ENCODE measurements around the gene PEX3.
"Not testable (repeated sequence)": the region's sequence is repeated elsewhere in the genome, so short reads cannot be mapped to it uniquely, and the experiment has no call there.

The PEX3 gene

DNA sequence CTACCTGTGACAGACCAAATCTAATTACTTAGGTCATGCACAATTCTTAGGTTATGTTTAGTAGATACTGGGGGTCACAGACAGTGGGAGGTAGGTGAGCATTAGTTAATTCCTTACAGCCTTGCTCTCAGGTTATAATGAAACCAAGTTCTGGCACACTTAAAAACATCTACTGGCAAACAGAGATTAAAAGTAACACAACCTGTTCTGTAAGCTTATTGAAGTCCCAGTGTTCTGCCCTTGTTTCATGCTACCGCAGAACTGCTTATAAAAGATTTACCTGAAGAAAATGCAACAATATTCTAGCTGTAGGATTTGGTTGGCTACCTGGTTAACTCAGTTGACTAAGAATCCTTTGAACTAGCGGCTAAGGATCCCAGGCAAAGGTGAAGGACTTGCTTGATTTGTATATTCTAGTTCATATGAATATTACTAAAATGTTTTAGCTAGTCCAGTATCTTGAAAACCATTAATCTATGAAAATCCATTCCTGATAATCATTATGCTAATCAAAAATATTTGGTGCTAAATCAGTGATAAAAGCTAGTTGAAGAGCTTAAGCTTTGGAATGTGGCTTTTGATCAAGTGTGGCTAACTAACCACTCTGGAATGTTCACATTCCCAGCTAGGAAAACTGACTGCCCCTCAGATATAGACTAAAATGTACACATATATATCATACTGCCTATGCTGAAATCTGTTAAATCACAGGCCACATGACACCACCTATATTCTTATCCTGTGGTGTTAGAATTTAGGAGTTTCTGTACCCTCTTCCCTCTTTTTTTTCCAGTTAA, 7.2 kb downstream of the PEX3 start:
- in situ Hi-C loops (cut with MboI; ENCODE audit: low sequenced_read_pairs, unreplicated experiment), result no loop called here
- no peak for DNase-seq (ENCODE audit: low spot score)
- TF ChIP-seq CTCF (IDR thresholded peaks at IDR 0.05; ENCODE audit: borderline replicate concordance, control extremely low read depth, extremely low read depth, insufficient read depth, missing control alignments), result no peak

GRCh38 chr6:143465546-143465945, 14.9 kb downstream of the PEX3 start:
- no peak for TF ChIP-seq CTCF (IDR thresholded peaks at IDR 0.05; ENCODE audit: borderline replicate concordance, control extremely low read depth, extremely low read depth, insufficient read depth, missing control alignments)
- no peak for DNase-seq (ENCODE audit: low spot score)
- in situ Hi-C loops (cut with MboI; ENCODE audit: low sequenced_read_pairs, unreplicated experiment), result no loop called here

GRCh38 chr6:143468026-143468425, 17.4 kb downstream of the PEX3 start:
- in situ Hi-C loops (cut with MboI; ENCODE audit: low sequenced_read_pairs, unreplicated experiment), result no loop called here
- no peak for TF ChIP-seq CTCF (IDR thresholded peaks at IDR 0.05; ENCODE audit: borderline replicate concordance, control extremely low read depth, extremely low read depth, insufficient read depth, missing control alignments)
- DNase-seq (ENCODE audit: low spot score), result no peak

DNA sequence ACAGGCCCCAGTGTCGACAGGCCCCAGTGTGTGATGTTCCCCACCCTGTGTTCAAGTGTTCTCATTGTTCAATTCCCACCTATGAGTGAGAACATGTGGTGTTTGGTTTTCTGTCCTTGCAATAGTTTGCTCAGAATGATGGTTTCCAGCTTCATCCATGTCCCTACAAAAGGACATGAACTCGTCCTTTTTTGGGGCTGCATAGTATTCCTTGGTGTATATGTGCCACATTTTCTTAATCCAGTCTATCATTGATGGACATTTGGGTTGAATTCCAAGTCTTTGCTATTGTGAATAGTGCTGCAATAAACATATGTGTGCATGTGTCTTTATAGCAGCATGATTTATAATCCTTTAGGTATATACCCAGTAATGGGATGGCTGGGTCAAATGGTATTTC, 18.2 kb downstream of the PEX3 start:
- DNase-seq (ENCODE audit: low spot score); in situ Hi-C loops (cut with MboI; ENCODE audit: low sequenced_read_pairs, unreplicated experiment): not testable (repeated sequence)

- TF ChIP-seq CTCF (IDR thresholded peaks at IDR 0.05; ENCODE audit: borderline replicate concordance, control extremely low read depth, extremely low read depth, insufficient read depth, missing control alignments), result no peak
- DNase-seq (ENCODE audit: low spot score), result no peak
- in situ Hi-C loops (cut with MboI; ENCODE audit: low sequenced_read_pairs, unreplicated experiment), result no loop called here
These were observed 21.2 kb downstream of the PEX3 start for GRCh38 chr6:143471822-143472221.

DNA sequence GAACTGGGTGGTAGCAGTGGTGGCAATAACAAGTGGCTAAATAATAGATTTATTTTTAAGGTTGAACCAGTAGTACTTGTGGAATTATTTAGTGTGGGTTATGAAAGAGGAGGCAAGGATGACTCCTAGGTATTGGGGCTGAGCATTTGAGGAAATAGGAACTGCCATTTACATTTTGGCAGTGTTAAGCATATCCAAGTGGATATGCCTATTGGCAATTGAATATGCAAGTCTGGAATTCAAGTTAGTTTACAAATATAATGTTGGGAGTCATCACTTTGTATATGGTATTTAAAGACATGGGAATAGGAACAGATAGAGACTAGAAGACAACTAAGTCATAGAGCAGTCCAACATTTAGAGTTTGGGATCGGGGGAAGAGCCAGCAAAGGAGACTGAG, 25.9 kb downstream of the PEX3 start:
- no peak for TF ChIP-seq CTCF (IDR thresholded peaks at IDR 0.05; ENCODE audit: borderline replicate concordance, control extremely low read depth, extremely low read depth, insufficient read depth, missing control alignments)
- DNase-seq (ENCODE audit: low spot score), result no peak
- in situ Hi-C loops (cut with MboI; ENCODE audit: low sequenced_read_pairs, unreplicated experiment), result no loop called here

- in situ Hi-C loops (cut with MboI; ENCODE audit: low sequenced_read_pairs, unreplicated experiment), result no loop called here
- TF ChIP-seq CTCF (IDR thresholded peaks at IDR 0.05; ENCODE audit: borderline replicate concordance, control extremely low read depth, extremely low read depth, insufficient read depth, missing control alignments), result no peak
- DNase-seq (ENCODE audit: low spot score), result no peak
These were observed 28.0 kb downstream of the PEX3 start for GRCh38 chr6:143478479-143479062.
